Type B pancreatic cell (in vitro differentiated cells): ENCODE data around the gene DNAJC5G. TPM values are rescaled to one million over a fixed set of nuclear protein-coding genes. Genes with fewer than 3 reads are reported as not detected.

Experiments used
- DNase-seq: peaks from one replicate; pipeline ENCODE4 v3.0.0; 2021; ENCODE audit warnings: mixed read lengths; ENCODE audit not compliant: unreplicated experiment; ENCODE audit errors: extremely low spot score
- H3K27ac Mint-ChIP-seq: 2 replicates; pipeline ENCODE4 v1.8.0; 2021; ENCODE audit warnings: mild to moderate bottlenecking, mixed read lengths
- H3K27me3 Mint-ChIP-seq: 2 replicates; pipeline ENCODE4 v1.8.0; 2021; ENCODE audit warnings: mixed read lengths
- H3K36me3 Mint-ChIP-seq: 2 replicates; pipeline ENCODE4 v1.8.0; 2021; ENCODE audit warnings: mixed read lengths
- H3K4me1 Mint-ChIP-seq: one replicate; pipeline ENCODE4 v1.8.0; 2021; ENCODE audit warnings: mixed read lengths; ENCODE audit not compliant: unreplicated experiment
- H3K4me3 Mint-ChIP-seq: 2 replicates; pipeline ENCODE4 v1.8.0; 2021; ENCODE audit warnings: mild to moderate bottlenecking, mixed read lengths
- H3K9me3 Mint-ChIP-seq: 2 replicates; pipeline ENCODE4 v1.8.0; 2021; ENCODE audit warnings: mixed read lengths
- total RNA-seq: library from RNA; stranded (reverse); gene quantifications from 2 replicates; pipeline ENCODE4 v1.2.1, GENCODE V29; 2021; ENCODE audit warnings: low replicate concordance
- TF ChIP-seq, protein P1 (sequence below): fragments of 200-600 bp; sonication (generic); conservative IDR thresholded peaks from 2 replicates; pipeline ENCODE4 v1.5.0; 2021; ENCODE audit warnings: antibody characterized with exemption, mild to moderate bottlenecking

Gene DNAJC5G
- total RNA-seq, 1 donor from 2014 or later: not detected

DNA sequence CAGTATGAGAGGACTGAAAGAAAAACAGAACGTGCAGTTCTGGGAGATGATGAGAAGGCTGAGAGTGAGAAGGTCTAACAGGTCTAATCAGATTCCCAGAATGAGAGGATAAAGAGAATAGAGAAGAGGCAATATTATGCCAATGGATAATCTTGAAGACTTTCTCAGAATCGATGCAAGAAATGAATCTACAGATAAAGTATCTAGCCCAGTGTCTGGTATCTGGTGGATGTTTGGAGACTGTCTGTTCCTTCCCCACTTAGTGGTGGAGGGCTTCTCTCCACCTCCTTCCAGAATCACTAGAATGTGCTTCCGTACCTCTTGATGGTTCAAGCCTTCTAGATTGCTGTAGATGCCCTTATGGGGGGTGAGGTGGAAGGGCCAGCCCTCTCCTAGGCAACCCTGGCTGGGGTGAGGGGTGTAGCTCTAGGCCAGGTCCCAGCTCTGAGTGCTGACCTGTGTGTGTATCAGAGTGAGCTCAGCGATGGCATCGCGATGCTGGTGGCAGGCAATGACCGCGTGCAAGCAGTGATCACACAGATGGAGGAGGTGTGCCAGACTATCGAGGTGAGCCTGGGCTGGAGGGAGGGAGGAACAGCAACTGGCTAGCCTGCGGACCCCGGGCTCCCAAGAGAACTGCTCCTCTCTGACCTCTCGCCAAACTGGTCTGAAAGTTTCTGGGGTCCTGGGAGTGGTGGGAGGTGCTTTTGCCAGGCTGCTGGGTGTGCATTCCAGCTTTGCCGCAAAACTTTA is 29.4 kb downstream of the DNAJC5G start:
- TF ChIP-seq, protein P1, sequence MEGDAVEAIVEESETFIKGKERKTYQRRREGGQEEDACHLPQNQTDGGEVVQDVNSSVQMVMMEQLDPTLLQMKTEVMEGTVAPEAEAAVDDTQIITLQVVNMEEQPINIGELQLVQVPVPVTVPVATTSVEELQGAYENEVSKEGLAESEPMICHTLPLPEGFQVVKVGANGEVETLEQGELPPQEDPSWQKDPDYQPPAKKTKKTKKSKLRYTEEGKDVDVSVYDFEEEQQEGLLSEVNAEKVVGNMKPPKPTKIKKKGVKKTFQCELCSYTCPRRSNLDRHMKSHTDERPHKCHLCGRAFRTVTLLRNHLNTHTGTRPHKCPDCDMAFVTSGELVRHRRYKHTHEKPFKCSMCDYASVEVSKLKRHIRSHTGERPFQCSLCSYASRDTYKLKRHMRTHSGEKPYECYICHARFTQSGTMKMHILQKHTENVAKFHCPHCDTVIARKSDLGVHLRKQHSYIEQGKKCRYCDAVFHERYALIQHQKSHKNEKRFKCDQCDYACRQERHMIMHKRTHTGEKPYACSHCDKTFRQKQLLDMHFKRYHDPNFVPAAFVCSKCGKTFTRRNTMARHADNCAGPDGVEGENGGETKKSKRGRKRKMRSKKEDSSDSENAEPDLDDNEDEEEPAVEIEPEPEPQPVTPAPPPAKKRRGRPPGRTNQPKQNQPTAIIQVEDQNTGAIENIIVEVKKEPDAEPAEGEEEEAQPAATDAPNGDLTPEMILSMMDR: no peak
- Mint-ChIP-seq H3K27me3 (peaks cover 54% of the 10 kb centered on the region), H3K9me3 (no peaks in the 10 kb centered on the region), H3K4me1 (no peaks in the 10 kb centered on the region), H3K27ac (no peak overlapping the region), H3K36me3 (peaks cover 4% of the 10 kb centered on the region), H3K4me3 (no peak overlapping the region)
- no peak for DNase-seq

DNA sequence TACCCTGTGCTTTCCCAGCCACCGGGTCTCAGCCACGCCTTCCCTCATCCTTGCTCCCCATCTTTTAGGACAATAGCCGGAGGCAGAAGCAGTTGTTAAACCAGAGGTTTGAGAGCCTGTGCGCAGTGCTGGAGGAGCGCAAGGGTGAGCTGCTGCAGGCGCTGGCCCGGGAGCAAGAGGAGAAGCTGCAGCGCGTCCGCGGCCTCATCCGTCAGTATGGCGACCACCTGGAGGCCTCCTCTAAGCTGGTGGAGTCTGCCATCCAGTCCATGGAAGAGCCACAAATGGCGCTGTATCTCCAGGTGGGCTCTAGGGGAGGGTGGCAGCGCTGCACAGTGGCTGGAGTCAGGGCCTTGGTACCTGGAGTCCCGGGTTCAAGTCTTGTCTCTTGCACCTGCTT is 30.3 kb downstream of the DNAJC5G start:
- TF ChIP-seq, protein P1: no peak
- no peak overlapping the region for H3K4me3 Mint-ChIP-seq
- H3K4me1 Mint-ChIP-seq: no peaks in the 10 kb centered on the region
- no peak for DNase-seq
- peaks cover 8% of the 10 kb centered on the region for H3K36me3 Mint-ChIP-seq
- peaks cover 56% of the 10 kb centered on the region for H3K27me3 Mint-ChIP-seq
- H3K9me3 Mint-ChIP-seq: no peaks in the 10 kb centered on the region
- no peak overlapping the region for H3K27ac Mint-ChIP-seq

DNA sequence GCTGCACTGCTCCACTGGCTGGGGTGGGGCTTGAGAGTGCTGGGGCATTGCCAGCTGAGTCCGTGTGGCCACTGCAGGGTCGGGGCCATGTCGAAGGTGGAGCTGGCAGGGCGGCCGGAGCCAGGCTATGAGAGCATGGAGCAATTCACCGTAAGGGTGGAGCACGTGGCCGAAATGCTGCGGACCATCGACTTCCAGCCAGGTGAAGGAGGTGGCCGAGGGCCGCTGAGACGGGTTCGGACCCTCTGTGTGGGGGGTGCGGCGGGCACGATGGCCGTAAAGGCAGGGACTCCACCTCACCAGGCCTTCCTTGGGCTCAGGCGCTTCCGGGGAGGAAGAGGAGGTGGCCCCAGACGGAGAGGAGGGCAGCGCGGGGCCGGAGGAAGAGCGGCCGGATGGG is 30.9 kb downstream of the DNAJC5G start:
- no peak overlapping the region for H3K4me3 Mint-ChIP-seq
- no peaks in the 10 kb centered on the region for H3K4me1 Mint-ChIP-seq
- DNase-seq: no peak
- H3K9me3 Mint-ChIP-seq: no peaks in the 10 kb centered on the region
- H3K27ac Mint-ChIP-seq: no peak overlapping the region
- H3K27me3 Mint-ChIP-seq: peaks cover 54% of the 10 kb centered on the region
- TF ChIP-seq, protein P1: no peak
- H3K36me3 Mint-ChIP-seq: peaks cover 9% of the 10 kb centered on the region

DNA sequence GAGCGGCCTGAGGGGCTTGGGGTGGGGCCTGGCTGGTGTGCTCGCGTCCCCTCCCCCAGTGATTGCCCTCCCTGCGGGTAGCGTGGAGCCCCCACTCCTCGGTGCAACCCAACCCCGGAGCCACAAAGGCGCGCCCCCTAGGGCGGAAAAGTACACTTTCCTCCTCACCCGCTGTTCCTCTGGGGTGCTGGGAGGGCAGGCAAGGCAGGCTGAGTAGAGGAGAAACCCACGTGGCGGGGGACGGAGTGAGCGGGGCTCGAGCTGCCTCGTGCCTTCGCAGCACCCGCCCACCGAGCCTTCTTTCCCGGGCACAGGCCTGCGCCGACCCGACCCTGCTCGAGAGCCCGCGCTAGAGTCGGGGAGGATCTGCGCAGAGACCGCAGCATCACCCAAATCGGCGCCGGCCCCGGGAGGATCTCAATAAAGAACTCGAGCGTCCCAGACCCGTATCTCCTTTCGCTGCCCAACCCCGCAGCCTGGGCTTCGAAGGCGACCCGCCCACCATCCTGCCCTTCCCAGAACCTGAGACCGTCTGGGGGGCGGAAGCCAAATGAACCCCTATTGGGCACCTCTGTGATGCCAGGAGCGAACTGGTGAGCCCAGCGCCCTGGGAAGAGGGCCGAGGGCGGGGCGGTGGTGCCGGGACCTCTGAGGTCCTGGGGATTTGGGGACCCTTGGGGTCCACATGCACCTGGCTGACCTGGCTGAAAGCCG is 31.5 kb downstream of the DNAJC5G start:
- no peak for DNase-seq
- H3K4me1 Mint-ChIP-seq: no peaks in the 10 kb centered on the region
- H3K36me3 Mint-ChIP-seq: peaks cover 9% of the 10 kb centered on the region
- H3K4me3 Mint-ChIP-seq: no peak overlapping the region
- H3K9me3 Mint-ChIP-seq: no peaks in the 10 kb centered on the region
- H3K27ac Mint-ChIP-seq: no peak overlapping the region
- peaks cover 50% of the 10 kb centered on the region for H3K27me3 Mint-ChIP-seq
- TF ChIP-seq, protein P1: no peak

DNA sequence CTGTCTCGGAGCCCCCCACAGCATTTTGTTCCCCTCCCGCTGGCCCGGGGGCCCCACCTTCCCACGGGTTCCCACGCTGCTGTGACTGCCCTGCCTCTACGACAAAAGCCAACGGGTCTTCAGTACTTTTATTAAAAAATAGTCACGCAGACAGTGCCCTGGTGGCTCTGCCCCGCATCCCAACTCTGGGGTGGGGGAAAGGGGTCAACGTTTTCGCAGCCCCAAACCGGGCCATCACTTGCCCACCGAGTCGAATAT is 32.0 kb downstream of the DNAJC5G start:
- Mint-ChIP-seq H3K36me3 (peaks cover 9% of the 10 kb centered on the region), H3K27ac (no peak overlapping the region), H3K4me3 (no peak overlapping the region), H3K4me1 (no peaks in the 10 kb centered on the region), H3K9me3 (no peaks in the 10 kb centered on the region), H3K27me3 (peaks cover 50% of the 10 kb centered on the region)
- TF ChIP-seq, protein P1: no peak
- no peak for DNase-seq
